GM04503 (cell line): ENCODE data around the gene CENPM.

Experiments used
- DNase-seq: peaks from one replicate; pipeline ENCODE4 v3.0.0-alpha.2; 2012; ENCODE audit warnings: low read depth

Gene CENPM

DNA sequence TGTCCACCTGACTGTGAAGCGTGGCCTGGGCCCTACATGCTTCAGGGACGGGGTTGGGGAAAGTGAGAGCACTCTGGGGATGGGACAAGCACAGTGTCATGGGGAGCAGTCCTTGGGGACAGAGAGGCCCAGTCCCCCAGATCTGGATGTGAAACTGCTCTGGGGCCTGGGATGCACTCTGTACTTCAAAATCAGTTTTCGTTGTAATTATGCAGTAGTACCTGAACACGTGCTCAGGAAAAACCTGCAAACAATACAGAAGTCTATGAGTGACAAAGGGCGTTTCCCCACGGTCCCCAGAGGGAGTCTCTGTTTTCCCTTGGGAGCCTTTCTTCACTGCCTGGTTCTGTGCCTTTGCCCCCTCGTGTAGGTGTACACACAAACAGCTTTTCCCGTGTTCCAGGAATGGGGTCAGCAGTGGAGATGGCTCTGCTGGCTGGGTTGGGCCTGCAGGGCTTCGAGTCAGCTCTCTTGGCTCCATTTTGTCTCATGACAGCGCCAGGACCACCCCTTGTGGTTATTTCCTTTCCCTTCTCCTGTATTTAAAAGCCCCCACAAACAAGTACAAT, 15.2 kb downstream of the CENPM start:
- no peak for DNase-seq

- DNase-seq, result no peak
Observed at GRCh38 chr22:41929418-41929810, 17.5 kb downstream of the CENPM start.

- no peak for DNase-seq
Observed at GRCh38 chr22:41928593-41929417, 18.1 kb downstream of the CENPM start.

DNA sequence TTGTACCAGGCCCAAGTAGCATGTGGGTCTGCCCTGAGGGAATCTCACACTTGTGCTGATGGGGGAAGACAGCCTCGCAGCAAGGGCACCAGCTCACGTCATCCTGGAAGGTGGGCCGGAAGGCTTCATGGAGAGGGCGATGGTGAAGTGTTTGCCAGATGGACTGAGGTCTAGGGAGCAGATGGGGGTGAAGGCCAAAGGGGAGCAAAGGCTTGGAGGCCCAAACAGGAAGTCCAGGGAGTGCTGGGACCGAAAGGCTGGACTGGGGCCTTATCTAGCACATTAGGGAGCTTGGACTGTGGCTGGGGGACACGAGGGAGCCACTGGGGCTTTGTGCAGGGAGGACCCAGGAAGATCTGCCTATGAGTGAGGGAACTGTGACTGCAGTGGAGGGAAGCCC, 19.1 kb downstream of the CENPM start:
- no peak for DNase-seq

- no peak for DNase-seq
Observed at GRCh38 chr22:41925783-41926460, 21.0 kb downstream of the CENPM start.

DNA sequence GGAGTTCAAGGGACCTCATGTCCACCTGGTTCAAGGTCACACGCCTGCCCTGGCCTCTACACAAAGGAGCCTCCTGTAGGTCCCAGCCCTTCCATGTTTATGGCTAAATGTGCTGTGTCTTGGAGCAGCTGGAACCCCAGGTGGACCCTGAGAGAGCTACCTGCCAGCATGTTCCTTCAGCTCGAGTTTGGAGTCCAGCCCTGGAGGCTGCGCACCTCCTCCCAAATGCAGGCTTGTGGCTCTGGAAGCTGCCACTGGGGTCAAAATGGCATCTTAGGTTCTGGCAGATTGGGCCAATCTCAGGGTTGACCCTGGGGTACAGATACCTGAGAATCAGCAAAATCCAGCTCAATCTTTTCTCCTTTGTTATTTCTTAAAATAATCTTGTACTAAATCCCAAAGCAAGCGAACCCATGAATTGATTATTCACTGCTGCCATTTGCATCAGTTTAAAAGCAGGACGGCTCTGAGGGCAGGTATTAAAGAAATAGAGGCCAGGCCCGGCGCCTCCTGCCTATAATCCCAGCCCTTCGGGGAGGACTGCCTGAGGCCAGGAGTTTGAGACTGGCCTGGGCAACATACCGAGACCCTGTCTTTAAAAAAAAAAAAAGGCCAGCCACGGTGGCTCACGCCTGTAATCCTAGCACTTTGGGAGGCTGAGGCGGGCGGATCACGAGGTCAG, 23.2 kb downstream of the CENPM start:
- DNase-seq, result no peak

- no peak for DNase-seq
Observed at GRCh38 chr22:41922940-41923594, 23.9 kb downstream of the CENPM start.

GRCh38 chr22:41922328-41922727, 24.6 kb downstream of the CENPM start:
- no peak for DNase-seq

- DNase-seq, result no peak
Observed at GRCh38 chr22:41920271-41920976, 26.5 kb downstream of the CENPM start.

DNA sequence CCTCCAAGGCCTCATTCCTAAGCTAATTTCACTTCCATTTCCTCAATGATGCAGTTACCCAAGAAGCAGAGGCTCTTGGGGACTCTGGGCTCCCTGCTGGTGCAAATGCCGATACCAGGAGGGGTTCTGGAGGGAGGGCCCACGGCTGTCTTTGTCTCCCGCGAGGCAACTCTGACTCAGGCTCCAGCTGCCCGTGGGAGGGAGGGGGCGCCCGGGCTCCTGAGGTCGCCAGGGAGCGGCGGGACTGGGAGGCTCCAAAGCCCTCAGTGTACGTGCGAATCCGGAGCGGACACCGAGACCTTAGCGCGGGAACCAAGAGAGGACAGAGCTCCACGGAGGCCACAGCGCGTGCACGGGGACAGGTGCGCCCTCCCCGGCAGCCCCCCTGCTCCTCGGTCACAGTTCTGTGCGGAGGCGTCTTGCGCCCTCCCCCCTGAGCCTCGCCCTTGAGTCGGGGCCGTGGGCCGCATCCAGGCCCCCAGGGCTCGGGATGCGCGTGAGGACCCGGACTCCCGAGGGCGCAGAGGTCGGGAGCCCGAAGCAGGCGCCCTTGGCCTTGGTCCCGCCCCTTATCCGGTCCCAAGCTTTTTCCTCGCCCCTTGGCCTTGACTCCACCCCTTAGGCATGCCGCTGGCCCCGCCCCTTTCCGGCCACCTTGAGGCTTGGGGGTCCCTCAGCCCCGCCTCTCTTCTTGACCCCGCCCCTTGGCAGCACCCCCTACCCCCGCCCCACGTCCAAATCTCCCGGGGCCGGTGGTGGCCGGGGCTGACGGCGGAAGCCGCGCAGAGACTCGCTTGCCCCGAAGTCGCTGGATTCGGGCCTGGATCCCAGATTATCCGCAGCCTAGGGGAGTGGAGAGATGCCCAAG, 27.4 kb downstream of the CENPM start:
- no peak for DNase-seq

GRCh38 chr22:41917903-41918791, 28.8 kb downstream of the CENPM start:
- DNase-seq, result no peak

DNA sequence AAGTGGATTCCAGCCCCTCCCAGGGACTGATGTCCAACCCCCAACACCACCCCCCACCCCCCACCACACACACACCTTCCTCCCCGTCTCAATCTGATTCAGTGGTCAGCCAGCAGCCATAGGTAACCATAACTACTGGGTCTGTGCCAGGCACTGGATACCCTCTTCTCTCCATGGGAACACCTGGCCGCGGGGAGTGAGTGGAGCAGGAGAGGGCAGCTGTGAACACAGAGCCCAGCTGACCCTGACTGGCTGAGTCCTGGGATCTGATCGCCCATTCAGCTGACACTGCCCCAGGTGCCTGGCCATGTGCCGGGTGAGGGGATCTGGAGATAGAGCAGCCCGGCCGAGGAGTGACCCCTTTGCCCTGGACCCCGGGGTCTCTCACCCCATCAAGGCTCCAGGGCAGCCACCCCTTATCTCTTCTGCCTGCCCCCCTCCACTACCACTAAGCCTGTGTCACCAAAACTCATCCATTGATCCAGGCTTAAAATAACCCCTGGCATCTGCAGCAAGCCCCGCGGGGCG, 29.5 kb downstream of the CENPM start:
- DNase-seq, result no peak

GRCh38 chr22:41916745-41917358, 30.1 kb downstream of the CENPM start:
- no peak for DNase-seq

GRCh38 chr22:41915786-41916493, 31.0 kb downstream of the CENPM start:
- DNase-seq, result no peak

DNA sequence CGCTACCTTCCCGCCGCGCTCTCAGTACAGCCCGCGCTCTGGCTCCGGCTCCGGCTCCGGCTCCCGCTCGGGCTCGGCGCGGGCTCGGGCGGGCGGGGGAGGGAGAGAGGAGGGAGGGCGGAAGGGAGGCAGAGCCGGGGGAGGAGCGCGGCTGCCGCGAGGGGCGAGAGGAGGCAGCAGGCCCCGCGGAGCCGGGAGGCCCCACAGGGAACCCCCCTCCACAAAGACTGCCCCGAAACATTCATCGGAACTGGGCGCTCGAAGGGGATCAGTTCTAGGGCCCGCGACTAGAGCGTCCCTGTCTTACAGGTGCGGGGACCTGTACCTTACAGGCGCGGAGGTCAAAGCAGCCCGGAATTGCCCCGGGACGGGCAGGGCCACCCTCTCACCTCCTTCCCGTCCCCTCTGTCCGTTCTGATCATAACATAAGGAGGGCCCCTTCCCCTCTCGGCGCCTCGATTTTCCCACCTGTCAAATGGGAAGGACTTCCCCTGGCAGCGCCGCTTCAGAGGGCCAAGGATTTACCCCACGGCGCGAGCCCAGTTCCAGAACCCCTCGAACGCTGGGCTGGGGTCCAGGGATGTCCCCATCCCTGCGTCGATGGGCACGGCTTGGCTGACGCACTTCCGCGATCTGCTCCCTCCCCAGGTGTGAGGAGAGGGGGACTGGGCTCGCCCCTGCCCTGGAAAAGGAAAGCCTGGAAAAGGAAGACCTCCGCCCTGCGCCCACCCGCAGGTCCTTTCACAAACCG, 31.7 kb downstream of the CENPM start, which contains the start of gene SHISA8:
TSS of gene SHISA8 (minus strand) at position 40 of the 751 bp plus-strand sequence. CDS start 407 bp downstream, outside the sequence.
- DNase-seq, result no peak

DNA sequence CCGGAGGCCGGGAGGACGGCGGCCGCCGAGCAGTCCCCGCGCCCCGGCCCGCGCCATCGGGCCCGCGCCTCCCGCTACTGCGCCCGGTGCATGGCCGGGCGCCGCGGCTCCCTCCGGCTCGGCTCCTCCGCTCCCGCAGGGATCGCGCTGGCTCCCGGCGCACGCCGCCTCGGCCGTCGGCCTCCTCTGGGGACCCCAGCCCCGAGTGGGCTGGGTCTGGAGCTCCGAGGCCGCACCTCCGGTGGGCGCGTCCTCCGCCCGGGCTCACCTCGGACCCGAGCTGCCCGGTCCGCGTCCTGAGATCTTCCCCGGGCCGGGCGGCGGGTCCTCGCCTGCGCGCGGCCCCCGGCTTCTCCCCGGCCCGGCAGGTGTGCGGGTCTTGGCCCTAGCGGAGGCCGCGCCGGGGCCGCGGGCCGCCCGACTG, 32.3 kb downstream of the CENPM start:
- DNase-seq, result no peak
